ENCODE data around the gene SH2D3C.

DNA sequence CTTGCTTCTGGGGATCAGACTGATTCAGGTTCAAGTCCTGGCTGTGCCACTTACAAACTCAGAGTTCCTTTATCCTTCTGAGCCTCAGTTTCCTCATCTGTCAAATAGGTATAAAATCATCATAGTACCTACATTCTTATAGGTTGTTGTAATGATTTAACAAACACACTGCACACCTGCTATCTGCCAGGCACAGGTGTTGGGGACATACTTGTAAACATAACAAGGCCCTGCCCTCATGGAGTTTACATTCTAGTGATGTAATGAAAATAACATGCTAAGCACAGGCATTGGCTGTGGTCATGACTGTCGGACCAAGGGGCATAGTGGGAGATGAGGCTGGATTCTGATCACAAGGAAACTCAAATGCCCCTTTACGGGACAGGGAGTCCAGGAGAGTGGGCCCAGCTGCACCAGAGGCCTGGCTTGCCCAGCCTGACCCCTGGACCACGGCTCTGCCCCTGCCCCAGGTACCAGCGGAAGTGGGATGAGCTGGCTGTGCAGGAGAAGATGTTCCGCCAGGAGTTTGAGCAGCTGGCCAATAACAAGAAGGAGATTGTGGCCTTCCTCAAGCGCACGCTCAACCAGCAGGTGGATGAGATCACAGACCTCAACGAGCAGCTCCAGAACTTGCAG lies 69.4 kb downstream of the SH2D3C start:
- TF ChIP-seq EZH2 (IDR thresholded peaks at IDR 0.05; ENCODE audit: borderline replicate concordance, low read length): no peak
- TF ChIP-seq, protein P1, sequence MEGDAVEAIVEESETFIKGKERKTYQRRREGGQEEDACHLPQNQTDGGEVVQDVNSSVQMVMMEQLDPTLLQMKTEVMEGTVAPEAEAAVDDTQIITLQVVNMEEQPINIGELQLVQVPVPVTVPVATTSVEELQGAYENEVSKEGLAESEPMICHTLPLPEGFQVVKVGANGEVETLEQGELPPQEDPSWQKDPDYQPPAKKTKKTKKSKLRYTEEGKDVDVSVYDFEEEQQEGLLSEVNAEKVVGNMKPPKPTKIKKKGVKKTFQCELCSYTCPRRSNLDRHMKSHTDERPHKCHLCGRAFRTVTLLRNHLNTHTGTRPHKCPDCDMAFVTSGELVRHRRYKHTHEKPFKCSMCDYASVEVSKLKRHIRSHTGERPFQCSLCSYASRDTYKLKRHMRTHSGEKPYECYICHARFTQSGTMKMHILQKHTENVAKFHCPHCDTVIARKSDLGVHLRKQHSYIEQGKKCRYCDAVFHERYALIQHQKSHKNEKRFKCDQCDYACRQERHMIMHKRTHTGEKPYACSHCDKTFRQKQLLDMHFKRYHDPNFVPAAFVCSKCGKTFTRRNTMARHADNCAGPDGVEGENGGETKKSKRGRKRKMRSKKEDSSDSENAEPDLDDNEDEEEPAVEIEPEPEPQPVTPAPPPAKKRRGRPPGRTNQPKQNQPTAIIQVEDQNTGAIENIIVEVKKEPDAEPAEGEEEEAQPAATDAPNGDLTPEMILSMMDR (conservative IDR thresholded peaks at IDR 0.05 in 1 of 2, IDR thresholded peaks at IDR 0.05 in 1 of 2; ENCODE audit: extremely low read depth in 1 of 2, insufficient read depth in 1 of 2, low read depth in 1 of 2, low read length in 2 of 2): no peak

Measured in mammary epithelial cell (primary cell).